Measurements from ENCODE around the gene YWHAQ. TPM values are rescaled to one million over a fixed set of nuclear protein-coding genes. Genes with fewer than 3 reads are reported as not detected.

YWHAQ gene
- total RNA-seq, 1 donor from 2014 or later: 378 TPM

- TF ChIP-seq CTCF (IDR thresholded peaks at IDR 0.05; ENCODE audit: unreplicated experiment): no peak
- H3K27me3 Mint-ChIP-seq: peaks cover 24% of the 10 kb centered on the region
- H3K9me3 Mint-ChIP-seq (ENCODE audit: low read depth): no peaks in the 10 kb centered on the region
- H3K4me3 Mint-ChIP-seq (ENCODE audit: low read depth): no peak overlapping the region
- no peak for DNase-seq (ENCODE audit: low spot score, unreplicated experiment)
- peaks cover 5% of the 10 kb centered on the region for H3K4me1 Mint-ChIP-seq (ENCODE audit: low read depth)
- no peaks in the 10 kb centered on the region for H3K36me3 Mint-ChIP-seq (ENCODE audit: insufficient read depth)
- H3K27ac Mint-ChIP-seq: no peak overlapping the region
These were observed 35.1 kb upstream of the YWHAQ start for GRCh38 chr2:9665898-9666297.

GRCh38 chr2:9664365-9664764 lies 33.6 kb upstream of the YWHAQ start:
- Mint-ChIP-seq H3K9me3 (ENCODE audit: low read depth) (no peaks in the 10 kb centered on the region), H3K4me1 (ENCODE audit: low read depth) (peaks cover 5% of the 10 kb centered on the region), H3K27ac (no peak overlapping the region), H3K27me3 (peaks cover 24% of the 10 kb centered on the region), H3K4me3 (ENCODE audit: low read depth) (no peak overlapping the region), H3K36me3 (ENCODE audit: insufficient read depth) (no peaks in the 10 kb centered on the region)
- TF ChIP-seq CTCF (IDR thresholded peaks at IDR 0.05; ENCODE audit: unreplicated experiment): no peak
- DNase-seq (ENCODE audit: low spot score, unreplicated experiment): no peak

DNA sequence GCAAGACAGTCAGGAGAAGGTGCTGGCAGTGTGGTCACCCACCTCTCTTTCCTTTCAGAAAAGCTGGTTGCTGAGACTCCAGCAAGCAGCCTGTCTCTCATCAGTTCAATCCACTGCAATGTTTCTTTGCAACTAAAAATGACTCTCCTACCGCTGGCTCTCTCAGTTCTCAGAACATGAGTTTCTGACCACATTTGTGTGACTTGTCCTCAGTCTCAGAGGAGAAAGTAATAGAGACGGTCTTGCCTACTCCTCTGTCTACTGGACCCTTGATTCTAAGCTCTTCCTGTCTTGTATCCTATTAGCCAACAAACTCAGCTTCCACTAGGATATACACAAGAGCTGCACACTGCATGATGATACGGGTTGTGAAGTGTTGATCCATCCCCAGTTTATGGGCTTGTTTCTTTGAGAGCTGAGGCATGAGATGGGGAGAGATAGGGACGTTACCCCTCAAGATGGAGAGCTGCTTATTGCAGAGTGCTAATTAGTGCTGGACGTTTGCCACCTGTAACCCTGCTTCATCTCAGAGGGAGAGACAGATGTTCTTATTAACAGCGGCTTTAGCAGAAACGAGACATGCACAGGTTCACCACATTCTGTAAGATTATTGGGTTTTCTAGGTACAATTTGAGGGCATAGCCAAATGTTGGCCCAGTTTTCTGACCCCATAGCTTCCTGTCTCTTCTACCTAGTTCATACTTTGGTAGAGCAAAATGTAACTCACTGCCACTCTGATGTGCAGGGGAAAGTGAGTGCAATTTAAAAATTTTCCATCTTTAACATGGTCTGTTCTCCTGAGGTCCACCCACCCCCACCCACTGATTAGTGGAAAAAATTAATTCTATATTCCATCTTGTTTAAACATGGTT lies 32.4 kb upstream of the YWHAQ start:
- no peak for DNase-seq (ENCODE audit: low spot score, unreplicated experiment)
- Mint-ChIP-seq H3K27me3 (peaks cover 24% of the 10 kb centered on the region), H3K9me3 (ENCODE audit: low read depth) (no peaks in the 10 kb centered on the region), H3K4me1 (ENCODE audit: low read depth) (peaks cover 3% of the 10 kb centered on the region), H3K27ac (no peak overlapping the region), H3K36me3 (ENCODE audit: insufficient read depth) (no peaks in the 10 kb centered on the region), H3K4me3 (ENCODE audit: low read depth) (no peak overlapping the region)
- no peak for TF ChIP-seq CTCF (IDR thresholded peaks at IDR 0.05; ENCODE audit: unreplicated experiment)

- Mint-ChIP-seq H3K36me3 (ENCODE audit: insufficient read depth) (no peaks in the 10 kb centered on the region), H3K4me3 (ENCODE audit: low read depth) (no peak overlapping the region)
- no peak for TF ChIP-seq CTCF (IDR thresholded peaks at IDR 0.05; ENCODE audit: unreplicated experiment)
These were observed 30.5 kb upstream of the YWHAQ start for GRCh38 chr2:9661261-9661660.

DNA sequence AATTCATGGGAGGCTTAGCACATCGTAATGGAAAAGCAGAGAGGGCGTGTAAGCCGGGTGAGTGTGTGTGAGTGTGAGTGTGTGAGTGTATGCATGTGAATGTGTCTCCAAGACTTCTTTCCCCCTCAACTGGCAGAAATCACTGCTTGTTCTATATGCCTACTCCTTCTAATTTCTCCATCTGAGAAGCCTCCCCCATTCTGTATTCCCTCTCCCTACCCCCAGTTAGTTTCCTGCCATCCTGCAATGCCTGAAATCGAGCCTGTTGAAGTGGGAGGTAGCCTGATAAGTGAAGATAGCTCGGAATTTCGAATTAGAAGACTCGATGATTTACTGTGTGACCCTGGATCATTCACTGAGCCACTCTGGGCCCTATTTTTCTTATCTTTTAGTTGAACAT lies 30.0 kb upstream of the YWHAQ start:
- H3K27me3 Mint-ChIP-seq: peaks cover 26% of the 10 kb centered on the region
- H3K4me3 Mint-ChIP-seq (ENCODE audit: low read depth): no peak overlapping the region
- no peaks in the 10 kb centered on the region for H3K36me3 Mint-ChIP-seq (ENCODE audit: insufficient read depth)
- peaks cover 3% of the 10 kb centered on the region for H3K4me1 Mint-ChIP-seq (ENCODE audit: low read depth)
- H3K27ac Mint-ChIP-seq: no peak overlapping the region
- no peak for TF ChIP-seq CTCF (IDR thresholded peaks at IDR 0.05; ENCODE audit: unreplicated experiment)
- H3K9me3 Mint-ChIP-seq (ENCODE audit: low read depth): no peaks in the 10 kb centered on the region
- DNase-seq (ENCODE audit: low spot score, unreplicated experiment): no peak

More at GRCh38 chr2:9661261-9661660, 30.5 kb upstream of the YWHAQ start:
- H3K9me3 Mint-ChIP-seq (ENCODE audit: low read depth): no peaks in the 10 kb centered on the region
- DNase-seq (ENCODE audit: low spot score, unreplicated experiment): no peak
- peaks cover 3% of the 10 kb centered on the region for H3K4me1 Mint-ChIP-seq (ENCODE audit: low read depth)
- H3K27ac Mint-ChIP-seq: no peak overlapping the region
- H3K27me3 Mint-ChIP-seq: peaks cover 28% of the 10 kb centered on the region

Measured in progenitor cell of endocrine pancreas (in vitro differentiated cells).